HL-60 (cell line): ENCODE measurements around the gene UNC93A.
"Not testable (repeated sequence)": the region's sequence is repeated elsewhere in the genome, so short reads cannot be mapped to it uniquely, and the experiment has no call there.

Experiments
- CTCF ChIP-seq: IDR thresholded peaks from one replicate; pipeline ENCODE4 v1.5.1; 2011; ENCODE audit warnings: low read length, control low read depth, inconsistent platforms; ENCODE audit not compliant: insufficient read depth
- GABPA ChIP-seq: IDR thresholded peaks from 2 replicates; pipeline ENCODE4 v1.6.1; 2012; ENCODE audit warnings: low read depth
- POLR2AphosphoS5 ChIP-seq: IDR thresholded peaks from 2 replicates; pipeline ENCODE4 v1.6.1; 2012; ENCODE audit warnings: low read depth
- REST ChIP-seq: IDR thresholded peaks from 2 replicates; pipeline ENCODE4 v1.6.1; 2012; ENCODE audit warnings: low read depth; ENCODE audit not compliant: insufficient replicate concordance
- SPI1 ChIP-seq: IDR thresholded peaks from 2 replicates; pipeline ENCODE4 v1.6.1; 2012; ENCODE audit warnings: low read depth, mild to moderate bottlenecking, borderline replicate concordance

GRCh38 chr6:167241321-167242134, 49.6 kb upstream of the UNC93A start:
- not testable (repeated sequence) for TF ChIP-seq CTCF, REST, GABPA, POLR2AphosphoS5, SPI1
